RWPE1 (cell line): ENCODE measurements around the gene LCN10.
"Not testable (repeated sequence)": the region's sequence is repeated elsewhere in the genome, so short reads cannot be mapped to it uniquely, and the experiment has no call there.

ENCODE experiments used
- CTCF ChIA-PET: fragments of 350-600 bp; sonication (Branson Sonifier 250); formaldehyde crosslinking; extraction: SDS; loops from one replicate; lab custom pipeline; 2021; lab: Yijun Ruan, JAX
- POLR2A ChIA-PET: fragments of 400-600 bp; formaldehyde crosslinking; extraction: SDS; loops from one replicate; lab custom pipeline; 2020; ENCODE audit warnings: antibody characterized with exemption; ENCODE audit not compliant: low non-redundant PET; lab: Yijun Ruan, JAX
- DNase-seq: peaks from one replicate; pipeline ENCODE4 v3.0.0; 2012; ENCODE audit warnings: low spot score
- H3K27ac ChIP-seq: fragments of 450-650 bp; 2 replicates; pipeline ENCODE4 v1.5.1; 2017
- TF ChIP-seq, protein P1 (sequence below): fragments of 450-650 bp; conservative IDR thresholded peaks from 2 replicates; pipeline ENCODE4 v1.5.1; 2017; ENCODE audit warnings: low read depth, mild to moderate bottlenecking

The LCN10 gene

DNA sequence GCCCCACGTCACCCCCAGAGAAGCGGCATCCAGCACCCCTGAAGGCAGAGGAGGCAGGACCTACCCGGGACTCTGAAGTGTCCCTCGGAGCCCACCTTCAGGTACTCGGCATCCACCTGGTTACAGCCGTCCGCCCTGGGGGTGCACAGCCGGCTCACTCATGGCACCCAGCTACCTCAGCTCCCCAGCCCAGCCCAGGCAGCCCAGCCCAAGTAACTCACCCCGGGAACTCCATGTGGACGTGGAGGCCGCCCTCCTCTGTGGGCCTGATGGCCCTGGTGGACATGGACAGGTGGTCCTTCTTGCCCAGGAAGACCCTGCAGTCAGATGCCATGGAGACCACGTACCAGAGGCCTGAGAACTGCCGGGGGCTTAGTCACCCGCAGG, 20.9 kb upstream of the LCN10 start:
- ChIA-PET POLR2A (no interaction called here), CTCF (no interaction called here)
- no peak overlapping the region for H3K27ac ChIP-seq
- TF ChIP-seq, protein P1, sequence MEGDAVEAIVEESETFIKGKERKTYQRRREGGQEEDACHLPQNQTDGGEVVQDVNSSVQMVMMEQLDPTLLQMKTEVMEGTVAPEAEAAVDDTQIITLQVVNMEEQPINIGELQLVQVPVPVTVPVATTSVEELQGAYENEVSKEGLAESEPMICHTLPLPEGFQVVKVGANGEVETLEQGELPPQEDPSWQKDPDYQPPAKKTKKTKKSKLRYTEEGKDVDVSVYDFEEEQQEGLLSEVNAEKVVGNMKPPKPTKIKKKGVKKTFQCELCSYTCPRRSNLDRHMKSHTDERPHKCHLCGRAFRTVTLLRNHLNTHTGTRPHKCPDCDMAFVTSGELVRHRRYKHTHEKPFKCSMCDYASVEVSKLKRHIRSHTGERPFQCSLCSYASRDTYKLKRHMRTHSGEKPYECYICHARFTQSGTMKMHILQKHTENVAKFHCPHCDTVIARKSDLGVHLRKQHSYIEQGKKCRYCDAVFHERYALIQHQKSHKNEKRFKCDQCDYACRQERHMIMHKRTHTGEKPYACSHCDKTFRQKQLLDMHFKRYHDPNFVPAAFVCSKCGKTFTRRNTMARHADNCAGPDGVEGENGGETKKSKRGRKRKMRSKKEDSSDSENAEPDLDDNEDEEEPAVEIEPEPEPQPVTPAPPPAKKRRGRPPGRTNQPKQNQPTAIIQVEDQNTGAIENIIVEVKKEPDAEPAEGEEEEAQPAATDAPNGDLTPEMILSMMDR, result no peak
- DNase-seq, result no peak

DNA sequence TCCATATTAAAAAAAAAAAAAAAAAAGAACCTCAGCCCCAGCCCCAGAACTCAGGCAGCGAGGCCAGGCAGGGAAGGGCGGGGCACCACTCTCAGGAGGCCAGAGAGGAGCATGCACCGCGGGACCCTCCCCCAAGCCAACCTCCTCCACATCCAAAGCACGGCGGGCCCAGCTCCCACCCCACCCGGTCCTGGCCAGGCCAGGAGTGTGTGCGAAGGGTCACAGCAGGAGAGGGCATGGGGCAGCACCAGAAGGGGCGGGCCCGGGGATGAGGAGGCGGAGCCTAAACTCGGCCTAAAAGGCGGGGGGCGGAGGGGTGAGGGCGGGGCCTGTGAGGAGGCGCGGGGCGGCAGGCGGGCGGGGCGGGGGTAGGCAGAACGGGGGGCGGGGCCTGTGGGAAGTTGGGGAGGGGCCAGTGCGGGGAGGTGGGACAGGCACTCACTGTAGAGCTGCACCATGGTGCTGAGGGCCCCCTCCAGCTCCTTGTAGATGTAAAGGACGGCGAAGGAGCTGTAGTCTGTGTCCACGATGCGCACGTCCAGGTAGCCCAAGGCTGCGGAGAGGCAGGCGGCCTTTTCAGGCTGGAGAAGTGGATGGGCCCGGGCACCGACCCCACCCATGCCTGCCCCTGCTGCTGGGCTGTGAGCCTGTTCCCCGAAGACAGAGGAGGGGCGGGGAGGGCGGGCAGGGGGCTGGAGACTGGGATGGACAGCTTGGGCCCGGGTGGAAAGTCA, 20.3 kb upstream of the LCN10 start:
- TF ChIP-seq, protein P1, result no peak
- DNase-seq, result peak; percentile 73

DNA sequence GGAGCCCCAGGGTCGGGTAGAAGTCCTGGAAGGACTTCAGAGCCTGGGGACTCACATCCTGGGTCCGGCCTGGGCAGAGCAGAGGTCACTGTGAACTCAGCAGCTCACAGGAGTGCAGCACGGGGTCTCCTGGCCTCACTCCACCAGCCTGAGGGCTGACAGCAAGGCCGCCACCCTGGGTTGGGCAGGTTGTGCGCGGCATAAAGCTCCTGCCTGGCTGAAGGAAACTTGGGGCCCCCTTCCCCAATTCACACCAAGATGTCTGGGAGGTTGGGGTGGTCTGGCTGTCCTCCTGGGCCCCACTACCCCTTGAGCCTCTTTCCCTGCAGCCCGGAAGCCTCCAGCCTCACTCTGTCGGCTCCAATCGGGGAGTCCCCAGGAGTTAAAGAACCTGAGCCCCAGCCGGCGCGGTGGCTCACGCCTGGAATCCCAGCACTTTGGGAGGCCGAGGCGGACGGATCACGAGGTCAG, 19.5 kb upstream of the LCN10 start:
- ChIA-PET CTCF (no interaction called here), POLR2A (interaction anchor here (0.7 kb wide), 1 partner anchor 88 kb away, joined by 3 read pairs; no protein-coding TSS in a partner anchor)
- no peak overlapping the region for H3K27ac ChIP-seq
- TF ChIP-seq, protein P1, result no peak
- DNase-seq, result no peak

More for the DNA sequence above, 20.3 kb upstream of the LCN10 start:
- H3K27ac ChIP-seq, result no peak overlapping the region
- POLR2A ChIA-PET, result no interaction called here
- CTCF ChIA-PET, result interaction anchor here (0.6 kb wide), 1 partner anchor 435 kb away, joined by 4 read pairs; no protein-coding TSS in a partner anchor

DNA sequence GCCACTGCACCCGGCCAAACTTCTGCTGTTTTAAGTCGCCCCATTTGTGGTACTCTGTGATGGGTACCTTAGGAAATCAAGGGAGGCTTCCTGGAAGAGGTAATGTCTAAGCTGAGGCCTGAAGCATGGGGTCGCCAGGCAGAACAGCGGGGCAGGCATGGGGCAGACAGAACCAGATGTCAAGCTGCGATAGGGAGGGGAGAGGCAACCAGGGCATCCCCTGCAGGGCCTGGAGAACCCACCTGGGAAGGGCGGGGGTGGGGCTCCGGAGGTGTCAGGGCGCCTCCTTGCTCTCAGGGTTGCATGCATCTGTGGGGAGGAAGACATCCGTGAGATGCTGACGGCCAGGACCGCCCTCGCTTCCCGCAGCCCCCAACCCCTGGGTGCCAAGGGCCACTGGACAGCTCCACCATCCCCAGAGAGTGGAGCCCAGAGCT, 18.8 kb upstream of the LCN10 start:
- POLR2A ChIA-PET, result interaction anchor here (0.7 kb wide), 1 partner anchor 89 kb away, joined by 3 read pairs; no protein-coding TSS in a partner anchor
- CTCF ChIA-PET, result interaction anchor here (0.5 to 0.8 kb wide), 5 partner anchors 16 to 123 kb away, joined by 3 to 5 read pairs (median 3); no protein-coding TSS in a partner anchor
- TF ChIP-seq, protein P1, result no peak
- H3K27ac ChIP-seq, result no peak overlapping the region
- no peak for DNase-seq

DNA sequence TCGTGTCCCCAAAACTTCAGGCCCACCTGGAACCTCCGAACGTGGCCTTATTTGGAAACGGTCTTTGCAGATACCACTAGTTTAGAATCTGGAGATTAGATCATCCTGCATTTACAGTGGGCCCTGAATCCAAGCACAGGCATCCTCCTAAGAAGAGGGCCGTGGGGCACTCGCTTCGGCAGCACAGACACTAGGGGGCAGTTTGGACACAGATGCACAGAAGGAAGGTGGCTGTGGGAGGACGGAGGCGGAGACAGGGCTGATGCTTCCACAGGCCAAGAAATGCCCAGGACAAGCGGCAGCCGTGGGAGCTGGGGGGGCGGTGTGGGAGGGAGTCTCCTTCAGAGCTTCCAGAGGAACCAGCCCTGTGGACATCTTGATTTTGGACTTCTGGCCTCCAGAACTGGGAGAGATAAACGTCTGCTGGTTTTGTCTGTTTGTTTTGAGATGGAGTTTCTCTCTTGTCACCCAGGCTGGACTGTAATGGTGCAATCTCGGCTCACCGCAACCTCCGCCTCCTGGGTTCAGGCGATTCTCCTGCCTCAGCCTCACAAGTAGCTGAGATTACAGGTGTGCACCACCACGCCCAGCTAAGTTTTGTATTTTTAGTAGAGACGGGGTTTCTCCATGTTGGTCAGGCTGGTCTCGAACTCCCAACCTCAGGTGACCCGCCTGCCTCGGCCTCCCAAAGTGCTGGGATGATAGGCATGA, 18.2 kb upstream of the LCN10 start:
- POLR2A ChIA-PET, result interaction anchor here (0.6 to 1.0 kb wide), 2 partner anchors 33 to 124 kb away, joined by 3 read pairs; no protein-coding TSS in a partner anchor
- DNase-seq, result peak; percentile 63
- CTCF ChIA-PET, result interaction anchor here (0.5 to 1.4 kb wide), 9 partner anchors 16 to 123 kb away, joined by 3 to 8 read pairs (median 3); no protein-coding TSS in a partner anchor
- TF ChIP-seq, protein P1, result peak; percentile 81
- H3K27ac ChIP-seq, result not testable (repeated sequence)

DNA sequence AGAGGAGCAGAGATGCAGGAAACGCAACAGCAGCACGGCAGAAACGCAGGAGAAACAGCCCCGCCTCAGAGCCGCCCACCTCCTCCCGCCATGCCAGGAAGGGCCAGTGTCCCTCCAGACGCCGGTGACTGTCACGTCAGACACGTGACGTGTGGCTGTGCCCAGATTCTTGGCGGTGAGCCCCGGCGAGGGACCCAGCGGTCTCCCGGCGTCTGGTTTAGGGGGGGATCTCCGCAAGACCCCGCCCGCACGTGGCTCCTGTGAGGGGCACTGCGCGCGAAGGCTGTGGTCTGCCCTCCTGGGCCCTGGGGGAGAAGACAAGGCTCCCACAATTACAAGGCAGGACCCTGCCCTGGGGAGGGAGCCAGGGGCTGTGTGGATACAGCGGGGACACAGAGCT, 17.7 kb upstream of the LCN10 start:
- POLR2A ChIA-PET, result interaction anchor here (0.6 to 1.0 kb wide), 2 partner anchors 33 to 124 kb away, joined by 3 read pairs; no protein-coding TSS in a partner anchor
- no peak overlapping the region for H3K27ac ChIP-seq
- DNase-seq, result no peak
- CTCF ChIA-PET, result interaction anchor here (0.7 to 1.4 kb wide), 6 partner anchors 16 to 32 kb away, joined by 3 to 8 read pairs (median 4); no protein-coding TSS in a partner anchor
- TF ChIP-seq, protein P1, result no peak
